Hepatocyte (in vitro differentiated cells): Measurements from ENCODE around the gene LRMDA.

Experiments
- CTCF ChIP-seq: fragments of 200-600 bp; sonication (generic); IDR thresholded peaks from 2 replicates; pipeline ENCODE4 v1.5.1; 2016; ENCODE audit warnings: antibody characterized with exemption, mild to moderate bottlenecking; ENCODE audit not compliant: poor library complexity
- EZH2 ChIP-seq: fragments of 200-600 bp; sonication (generic); IDR thresholded peaks from 2 replicates; pipeline ENCODE4 v1.6.1; 2016; ENCODE audit warnings: antibody characterized with exemption, mild to moderate bottlenecking, borderline replicate concordance

- TF ChIP-seq CTCF, result no peak
- TF ChIP-seq EZH2, result no peak
Measured at GRCh38 chr10:76342996-76343395, 911.6 kb downstream of the LRMDA start.
